ENCODE results near the gene PTPRS.

- TF ChIP-seq CTCF (IDR thresholded peaks at IDR 0.05) (no peak), POLR2A (IDR thresholded peaks at IDR 0.05) (no peak)
Measured at GRCh38 chr19:5297272-5297669, 43.3 kb downstream of the PTPRS start.

All from tibial nerve (tissue), 3 donors.